ENCODE data around the gene CAMTA1.

The CAMTA1 gene

GRCh38 chr1:7010534-7011200, 225.4 kb downstream of the CAMTA1 start:
- ATAC-seq: no peak

- no peak for ATAC-seq
Observed at GRCh38 chr1:7011826-7012225, 226.6 kb downstream of the CAMTA1 start.

- no peak for ATAC-seq
Observed at GRCh38 chr1:7012461-7012924, 227.2 kb downstream of the CAMTA1 start.

GRCh38 chr1:7013833-7014639, 228.8 kb downstream of the CAMTA1 start:
- ATAC-seq: no peak

- no peak for ATAC-seq
Observed at GRCh38 chr1:7014640-7014930, 229.3 kb downstream of the CAMTA1 start.

GRCh38 chr1:7015022-7015421, 229.8 kb downstream of the CAMTA1 start:
- no peak for ATAC-seq

- no peak for ATAC-seq
Observed at GRCh38 chr1:7018351-7018750, 233.1 kb downstream of the CAMTA1 start.

- ATAC-seq: no peak
Observed at GRCh38 chr1:7018826-7019225, 233.6 kb downstream of the CAMTA1 start.

- ATAC-seq: no peak
Observed at GRCh38 chr1:7019510-7019909, 234.3 kb downstream of the CAMTA1 start.

GRCh38 chr1:7022058-7022457, 236.8 kb downstream of the CAMTA1 start:
- ATAC-seq: no peak

GRCh38 chr1:7025013-7025412, 239.8 kb downstream of the CAMTA1 start:
- ATAC-seq: no peak

- ATAC-seq: no peak
Observed at GRCh38 chr1:7026169-7026568, 240.9 kb downstream of the CAMTA1 start.

GRCh38 chr1:7032992-7033391, 247.7 kb downstream of the CAMTA1 start:
- ATAC-seq: no peak

- no peak for ATAC-seq
Observed at GRCh38 chr1:7036386-7036785, 251.1 kb downstream of the CAMTA1 start.

GRCh38 chr1:7039590-7040220, 254.5 kb downstream of the CAMTA1 start:
- no peak for ATAC-seq

- ATAC-seq: no peak
Observed at GRCh38 chr1:7040969-7041695, 255.9 kb downstream of the CAMTA1 start.

GRCh38 chr1:7042322-7043190, 257.3 kb downstream of the CAMTA1 start:
- ATAC-seq: no peak

- no peak for ATAC-seq
Observed at GRCh38 chr1:7043191-7043549, 257.9 kb downstream of the CAMTA1 start.

- no peak for ATAC-seq
Observed at GRCh38 chr1:7043719-7044535, 258.7 kb downstream of the CAMTA1 start.

- no peak for ATAC-seq
Observed at GRCh38 chr1:7045897-7046296, 260.6 kb downstream of the CAMTA1 start.

- no peak for ATAC-seq
Observed at GRCh38 chr1:7046314-7046713, 261.1 kb downstream of the CAMTA1 start.

All from activated CD4-positive, CD25-positive, alpha-beta regulatory T cell treated with anti-CD3 and anti-CD28 coated beads, Interleukin-2, amount 50 U/mL, for 24 hours (primary cell).